PC-3 (cell line): Measurements from ENCODE around the gene RCAN1.

ENCODE experiments used
- CTCF ChIP-seq: fragments of 300-600 bp; sonication (generic); conservative IDR thresholded peaks from 2 replicates; pipeline ENCODE4 v1.5.1; 2017; ENCODE audit warnings: antibody characterized with exemption, low read depth, mild to moderate bottlenecking, low read length
- EZH2phosphoT487 ChIP-seq: fragments of 300-600 bp; sonication (generic); IDR thresholded peaks from 2 replicates; pipeline ENCODE4 v1.6.1; 2018; ENCODE audit warnings: mild to moderate bottlenecking, antibody characterized with exemption, low read length, borderline replicate concordance

- TF ChIP-seq CTCF (no peak), EZH2phosphoT487 (no peak)
Measured at GRCh38 chr21:34533938-34534337, 81.0 kb downstream of the RCAN1 start.
